GM12875 (cell line): Measurements from ENCODE around the gene PRF1.

Experiments
- H3K4me3 ChIP-seq: one replicate; pipeline ENCODE4 v1.5.1; 2011; ENCODE audit warnings: low read depth, low read length, control low read depth
- CTCF ChIP-seq: IDR thresholded peaks from 2 replicates; pipeline ENCODE4 v1.5.1; 2011; ENCODE audit warnings: low read depth, mild to moderate bottlenecking, control low read depth, inconsistent platforms, low read length, moderate library complexity, borderline replicate concordance; ENCODE audit not compliant: insufficient read depth

The PRF1 gene

DNA sequence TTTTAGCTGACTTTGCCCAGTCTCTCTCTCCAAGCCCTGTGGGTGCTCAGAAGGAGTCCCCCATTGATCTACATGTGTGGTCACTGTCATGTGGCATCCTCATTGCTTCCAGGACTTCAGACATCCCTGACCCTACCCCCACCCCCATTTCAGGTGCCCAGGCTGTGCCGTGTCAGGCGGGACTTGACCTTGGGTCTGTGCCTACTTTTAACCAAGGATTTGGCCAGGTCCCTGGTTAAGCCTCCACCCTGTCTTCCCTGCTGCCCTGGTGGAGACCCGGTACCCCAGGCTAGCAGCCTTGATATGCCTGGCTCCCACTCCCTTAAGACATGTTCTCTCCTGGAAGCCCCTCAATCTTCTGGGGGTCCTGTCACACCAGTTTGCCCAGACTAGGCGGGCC lies 31.3 kb downstream of the PRF1 start:
- no peak overlapping the region for H3K4me3 ChIP-seq

DNA sequence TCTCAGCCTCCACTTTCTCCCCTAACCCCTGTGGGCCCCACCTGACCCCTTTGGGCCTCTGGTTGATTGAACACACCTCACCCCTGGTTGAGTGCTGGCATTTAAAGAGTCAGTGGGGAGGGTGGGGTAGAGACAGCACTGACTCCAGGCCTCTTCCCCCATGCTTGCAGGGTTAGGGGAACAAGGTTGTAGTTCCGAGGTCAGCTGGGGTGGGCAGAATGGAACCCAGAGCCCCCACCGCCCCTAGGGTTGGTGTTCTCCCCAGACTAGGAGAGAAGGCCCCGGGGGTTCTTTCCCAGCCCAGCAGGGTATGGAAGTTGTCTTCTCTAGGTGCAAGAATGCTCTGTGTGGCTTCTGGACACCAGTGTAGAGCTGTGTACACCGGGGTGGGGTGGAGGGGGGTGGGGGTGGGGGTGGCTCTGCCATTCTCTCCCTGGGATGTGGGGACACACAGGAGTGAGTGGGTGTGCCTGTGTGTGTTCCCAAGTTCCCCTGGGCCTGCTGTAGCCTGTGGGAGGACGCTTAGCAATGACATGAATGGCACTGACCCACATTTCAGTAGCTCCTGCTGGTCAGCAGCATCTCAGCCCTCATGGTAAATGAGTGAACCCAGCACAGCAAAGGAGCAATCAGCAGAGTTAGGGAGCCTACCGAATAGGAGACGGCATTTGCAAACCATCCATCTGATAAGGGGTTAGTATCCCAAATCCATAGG lies 33.6 kb downstream of the PRF1 start:
- no peak for TF ChIP-seq CTCF
- no peak overlapping the region for H3K4me3 ChIP-seq

More for the DNA sequence above, 31.3 kb downstream of the PRF1 start:
- TF ChIP-seq CTCF: no peak

- TF ChIP-seq CTCF: no peak
Observed at GRCh38 chr10:70568113-70568512, 34.4 kb downstream of the PRF1 start.

GRCh38 chr10:70567603-70568002 lies 34.9 kb downstream of the PRF1 start:
- TF ChIP-seq CTCF: no peak
- H3K4me3 ChIP-seq: no peak overlapping the region

More at GRCh38 chr10:70568113-70568512, 34.4 kb downstream of the PRF1 start:
- no peak overlapping the region for H3K4me3 ChIP-seq

- no peak for TF ChIP-seq CTCF
- no peak overlapping the region for H3K4me3 ChIP-seq
Observed at GRCh38 chr10:70566515-70567290, 35.8 kb downstream of the PRF1 start.

DNA sequence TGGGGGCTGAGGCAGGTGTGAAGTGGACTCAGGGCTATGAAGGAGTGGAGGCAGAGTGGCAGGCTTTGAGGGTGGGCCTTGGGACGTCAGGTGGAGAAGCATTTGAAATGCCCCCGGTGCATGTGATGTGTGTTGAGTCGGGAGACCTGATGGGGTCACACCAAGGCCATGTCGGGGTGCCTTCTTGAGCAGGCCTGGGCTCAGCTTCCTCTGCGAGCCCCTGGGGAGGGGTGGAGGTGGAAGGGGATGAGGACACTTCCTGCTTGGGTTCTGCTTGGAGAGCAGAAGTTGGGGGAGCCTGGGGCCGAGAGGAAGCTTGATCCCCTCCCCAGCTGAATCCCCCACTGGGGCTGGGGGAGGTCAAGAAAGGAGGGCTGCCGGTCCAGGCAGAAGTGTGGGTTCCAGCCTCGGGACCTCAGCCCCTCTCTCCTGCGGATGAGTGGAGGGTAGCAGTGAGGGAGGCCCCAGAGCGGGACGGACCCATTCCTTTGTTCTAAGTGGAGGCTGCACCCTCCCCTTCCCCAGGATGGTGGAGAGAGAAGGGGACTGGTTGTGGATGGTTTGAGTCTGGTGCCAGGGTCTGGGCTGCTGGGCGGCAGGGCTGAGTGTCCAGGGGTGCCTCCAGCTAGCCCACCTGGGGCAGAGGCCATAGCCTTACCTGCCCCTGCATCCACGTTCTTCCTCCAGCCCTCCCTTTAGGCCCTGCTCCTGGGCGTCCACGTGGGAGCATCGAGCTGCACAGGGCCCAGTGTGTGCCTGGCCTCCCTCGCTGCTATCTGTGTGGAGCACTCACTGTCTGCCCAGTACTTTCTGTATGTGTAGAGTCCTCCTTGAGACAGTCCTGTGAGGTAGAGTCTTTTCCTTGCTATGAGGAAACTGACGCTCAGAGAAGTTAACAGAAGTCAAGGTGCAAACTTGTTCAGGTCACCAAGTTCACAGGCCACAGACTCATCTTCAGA lies 36.7 kb downstream of the PRF1 start:
- no peak overlapping the region for H3K4me3 ChIP-seq
- TF ChIP-seq CTCF: no peak
